Trophoblast cell (in vitro differentiated cells and primary cell): ENCODE measurements around the gene LRRN4.

ENCODE experiments used
- DNase-seq, 2 donors: peaks; one replicate each; pipeline ENCODE4 v3.0.0-alpha.2; 2016
- H2AFZ ChIP-seq: 2 replicates; pipeline ENCODE4 v1.6.1; 2013; ENCODE audit warnings: low read length, moderate library complexity, mild to moderate bottlenecking; ENCODE audit not compliant: insufficient read depth, poor library complexity
- H2AK5ac ChIP-seq: 2 replicates; pipeline ENCODE4 v1.6.1; 2013; ENCODE audit warnings: mild to moderate bottlenecking, low read length
- H2BK120ac ChIP-seq: 2 replicates; pipeline ENCODE4 v1.6.1; 2013; ENCODE audit warnings: low read length, mild to moderate bottlenecking, moderate library complexity; ENCODE audit not compliant: insufficient read depth, poor library complexity
- H2BK12ac ChIP-seq: 2 replicates; pipeline ENCODE4 v1.6.1; 2013; ENCODE audit warnings: mild to moderate bottlenecking, low read length, moderate library complexity
- H2BK5ac ChIP-seq: 2 replicates; pipeline ENCODE4 v1.6.1; 2013; ENCODE audit warnings: low read length, low read depth, moderate library complexity, mild to moderate bottlenecking; ENCODE audit not compliant: poor library complexity
- H3K14ac ChIP-seq: 2 replicates; pipeline ENCODE4 v1.6.1; 2013; ENCODE audit warnings: mild to moderate bottlenecking, low read length
- H3K18ac ChIP-seq: 2 replicates; pipeline ENCODE4 v1.6.1; 2013; ENCODE audit warnings: mild to moderate bottlenecking, low read length
- H3K23ac ChIP-seq: 2 replicates; pipeline ENCODE4 v1.6.1; 2013; ENCODE audit warnings: low read length
- H3K27ac ChIP-seq: 2 replicates; pipeline ENCODE4 v1.5.1; 2013; ENCODE audit warnings: low read depth, mild to moderate bottlenecking, inconsistent platforms, low read length, moderate library complexity
- H3K27me3 ChIP-seq: 2 replicates; pipeline ENCODE4 v1.6.1; 2013; ENCODE audit warnings: inconsistent platforms, mild to moderate bottlenecking, low read length, moderate library complexity; ENCODE audit not compliant: insufficient read depth
- H3K36me3 ChIP-seq, 2 experiments: 1 replicate in 1 of 2; 2 replicates in 1 of 2; pipeline ENCODE4 v1.6.1; 2013; ENCODE audit warnings: low read length in 2 of 2, mild to moderate bottlenecking in 2 of 2, moderate library complexity in 1 of 2; ENCODE audit not compliant: insufficient read depth in 2 of 2, control insufficient read depth in 1 of 2
- H3K4ac ChIP-seq: 2 replicates; pipeline ENCODE4 v1.6.1; 2013; ENCODE audit warnings: low read depth, mild to moderate bottlenecking, low read length, moderate library complexity
- H3K4me1 ChIP-seq, 2 experiments: 1 replicate in 1 of 2; 2 replicates in 1 of 2; pipeline ENCODE4 v1.6.1; 2013; ENCODE audit warnings: low read length in 2 of 2, mild to moderate bottlenecking in 2 of 2, moderate library complexity in 1 of 2; ENCODE audit not compliant: insufficient read depth in 2 of 2, control insufficient read depth in 1 of 2
- H3K4me2 ChIP-seq: 2 replicates; pipeline ENCODE4 v1.6.1; 2013; ENCODE audit warnings: inconsistent platforms, mild to moderate bottlenecking, low read length, moderate library complexity
- H3K4me3 ChIP-seq: 2 replicates; pipeline ENCODE4 v1.5.1; 2013; ENCODE audit warnings: mild to moderate bottlenecking, low read depth, low read length, inconsistent platforms
- H3K79me1 ChIP-seq: one replicate; pipeline ENCODE4 v1.6.1; 2013; ENCODE audit warnings: low read length
- H3K79me2 ChIP-seq: 2 replicates; pipeline ENCODE4 v1.6.1; 2013; ENCODE audit warnings: low read length, mild to moderate bottlenecking; ENCODE audit not compliant: control insufficient read depth, insufficient read depth, poor library complexity
- H3K9ac ChIP-seq: 2 replicates; pipeline ENCODE4 v1.6.1; 2013; ENCODE audit warnings: mild to moderate bottlenecking, low read length
- H3K9me3 ChIP-seq: 2 replicates; pipeline ENCODE4 v1.6.1; 2013; ENCODE audit warnings: low read depth, mild to moderate bottlenecking, control low read depth, inconsistent platforms, low read length; ENCODE audit not compliant: insufficient read depth
- H4K12ac ChIP-seq: 2 replicates; pipeline ENCODE4 v1.6.1; 2013; ENCODE audit warnings: low read depth, mild to moderate bottlenecking, low read length, moderate library complexity
- H4K8ac ChIP-seq: 2 replicates; pipeline ENCODE4 v1.6.1; 2013; ENCODE audit warnings: low read depth, mild to moderate bottlenecking, low read length, moderate library complexity
- H4K91ac ChIP-seq: one replicate; pipeline ENCODE4 v1.6.1; 2013; ENCODE audit warnings: low read depth, mild to moderate bottlenecking, low read length, moderate library complexity
- WGBS: extraction: QIAGEN DNeasy Blood & Tissue Kit; methylation state at CpG from one replicate; pipeline ENCODE4 v1.1.7; 2013; ENCODE audit warnings: missing lambda C conversion rate; ENCODE audit not compliant: insufficient read length, insufficient coverage; ENCODE audit errors: extremely low coverage; 5-methylcytosine and 5-hydroxymethylcytosine counted together

LRRN4 gene

GRCh38 chr20:6045566-6045965 lies 8.3 kb downstream of the LRRN4 start:
- Histone ChIP-seq H3K4me2 (no peak overlapping the region), H2BK5ac (no peak overlapping the region), H3K27ac (no peak overlapping the region), H3K4me1 (no peaks in the 10 kb centered on the region), H3K23ac (no peak overlapping the region), H3K79me2 (no peaks in the 10 kb centered on the region), H4K8ac (no peak overlapping the region), H3K9me3 (peaks cover 1% of the 10 kb centered on the region), H3K4me3 (no peak overlapping the region), H3K4ac (no peak overlapping the region), H4K91ac (no peak overlapping the region), H4K12ac (no peak overlapping the region), H3K9ac (no peak overlapping the region), H2BK12ac (no peak overlapping the region), H2AK5ac (no peak overlapping the region), H2AFZ (no peak overlapping the region), H3K79me1 (no peaks in the 10 kb centered on the region), H3K18ac (no peak overlapping the region), H3K14ac (no peak overlapping the region), H2BK120ac (no peak overlapping the region), H3K36me3 (peaks cover 24 to 25% of the 10 kb centered on the region in 2 experiments), H3K27me3 (no peaks in the 10 kb centered on the region)
- no peak for DNase-seq

- H3K36me3 ChIP-seq: peaks cover 25 to 28% of the 10 kb centered on the region in 2 experiments
- no peak overlapping the region for H2AFZ ChIP-seq
- no peaks in the 10 kb centered on the region for H3K79me2 ChIP-seq
- no peak overlapping the region for H3K4me2 ChIP-seq
- H4K8ac ChIP-seq: no peak overlapping the region
- WGBS: no CpG with 5 or more reads among the region's 2 CpGs
- H3K9ac ChIP-seq: peak overlapping the region; percentile 42
- H3K27me3 ChIP-seq: no peaks in the 10 kb centered on the region
- H3K23ac ChIP-seq: no peak overlapping the region
- no peaks in the 10 kb centered on the region for H3K4me1 ChIP-seq
- H3K4me3 ChIP-seq: no peak overlapping the region
- H2BK12ac ChIP-seq: no peak overlapping the region
- no peak overlapping the region for H2BK120ac ChIP-seq
- no peaks in the 10 kb centered on the region for H3K79me1 ChIP-seq
- H3K14ac ChIP-seq: no peak overlapping the region
- H2AK5ac ChIP-seq: no peak overlapping the region
- H2BK5ac ChIP-seq: no peak overlapping the region
- DNase-seq: no peak
- H3K27ac ChIP-seq: no peak overlapping the region
- peaks cover 1% of the 10 kb centered on the region for H3K9me3 ChIP-seq
- no peak overlapping the region for H4K91ac ChIP-seq
- H4K12ac ChIP-seq: no peak overlapping the region
- H3K18ac ChIP-seq: no peak overlapping the region
- H3K4ac ChIP-seq: no peak overlapping the region
Measured at GRCh38 chr20:6044115-6044514, 9.7 kb downstream of the LRRN4 start.

- Histone ChIP-seq H2BK12ac (no peak overlapping the region), H4K8ac (no peak overlapping the region), H2BK120ac (no peak overlapping the region), H3K79me1 (no peaks in the 10 kb centered on the region), H3K4me2 (no peak overlapping the region), H3K79me2 (no peaks in the 10 kb centered on the region), H3K36me3 (peaks cover 27 to 33% of the 10 kb centered on the region in 2 experiments), H2BK5ac (no peak overlapping the region), H3K23ac (no peak overlapping the region), H3K27me3 (no peaks in the 10 kb centered on the region), H3K18ac (no peak overlapping the region), H4K91ac (no peak overlapping the region), H3K4me1 (no peaks in the 10 kb centered on the region), H3K9ac (no peak overlapping the region), H3K14ac (no peak overlapping the region), H2AK5ac (no peak overlapping the region), H4K12ac (no peak overlapping the region), H3K4ac (no peak overlapping the region), H3K9me3 (peaks cover 1% of the 10 kb centered on the region), H3K4me3 (no peak overlapping the region), H3K27ac (no peak overlapping the region), H2AFZ (no peak overlapping the region)
- WGBS: no CpG with 5 or more reads among the region's 26 CpGs
- no peak for DNase-seq
Measured at GRCh38 chr20:6041808-6042265, 12.0 kb downstream of the LRRN4 start.

- no peaks in the 10 kb centered on the region for H3K4me1 ChIP-seq
- no peak overlapping the region for H3K9ac ChIP-seq
- WGBS: no CpG with 5 or more reads among the region's 67 CpGs
- no peak overlapping the region for H3K14ac ChIP-seq
- no peak overlapping the region for H2BK120ac ChIP-seq
- no peak overlapping the region for H2AK5ac ChIP-seq
- H3K23ac ChIP-seq: no peak overlapping the region
- H3K4me2 ChIP-seq: no peak overlapping the region
- H3K79me2 ChIP-seq: no peaks in the 10 kb centered on the region
- no peaks in the 10 kb centered on the region for H3K27me3 ChIP-seq
- H2BK5ac ChIP-seq: no peak overlapping the region
- H4K12ac ChIP-seq: no peak overlapping the region
- no peak overlapping the region for H3K18ac ChIP-seq
- peaks cover 27 to 36% of the 10 kb centered on the region in 2 experiments for H3K36me3 ChIP-seq
- no peak overlapping the region for H3K27ac ChIP-seq
- no peak for DNase-seq
- peaks cover 1% of the 10 kb centered on the region for H3K9me3 ChIP-seq
- H3K79me1 ChIP-seq: no peaks in the 10 kb centered on the region
- H4K91ac ChIP-seq: no peak overlapping the region
- no peak overlapping the region for H2AFZ ChIP-seq
- H3K4ac ChIP-seq: no peak overlapping the region
- H3K4me3 ChIP-seq: no peak overlapping the region
- no peak overlapping the region for H4K8ac ChIP-seq
- H2BK12ac ChIP-seq: no peak overlapping the region
Measured at GRCh38 chr20:6040958-6041807, 12.7 kb downstream of the LRRN4 start.
